HG03025 (cell line): Measurements from ENCODE around the gene FGF8.

ENCODE experiments used
- ATAC-seq: cut with Tn5 transposase; IDR thresholded peaks from one replicate; pipeline ENCODE4 v1.9.1; 2021; ENCODE audit warnings: mild to moderate bottlenecking, moderate library complexity; ENCODE audit not compliant: unreplicated experiment, low FRiP score

FGF8 gene

GRCh38 chr10:101782811-101783735 is 7.2 kb upstream of the FGF8 start, which contains the start of gene NPM3:
TSS of gene NPM3 (minus strand) at chr10:101783446. CDS start at chr10:101783390, 56 bp downstream.
- ATAC-seq = no peak

GRCh38 chr10:101781984-101782810 is 6.3 kb upstream of the FGF8 start:
- ATAC-seq = no peak

- no peak for ATAC-seq
Measured at GRCh38 chr10:101781655-101781983, 5.7 kb upstream of the FGF8 start.

- ATAC-seq = no peak
Measured at GRCh38 chr10:101780818-101781654, 5.1 kb upstream of the FGF8 start.

- no peak for ATAC-seq
Measured at GRCh38 chr10:101780187-101780817, 4.4 kb upstream of the FGF8 start.

- ATAC-seq = no peak
Measured at GRCh38 chr10:101779544-101780186, 3.8 kb upstream of the FGF8 start.

GRCh38 chr10:101778781-101779543 is 3.0 kb upstream of the FGF8 start:
- ATAC-seq = no peak

GRCh38 chr10:101778151-101778780 is 2.4 kb upstream of the FGF8 start:
- no peak for ATAC-seq

- ATAC-seq = no peak
Measured at GRCh38 chr10:101777619-101778145, 1.8 kb upstream of the FGF8 start.

- ATAC-seq = no peak
Measured at GRCh38 chr10:101776161-101776817, 375 bp upstream of the FGF8 start.

- ATAC-seq = no peak
Measured at GRCh38 chr10:101774589-101775272, 1.2 kb downstream of the FGF8 start.

GRCh38 chr10:101773923-101774588 is 1.9 kb downstream of the FGF8 start:
- no peak for ATAC-seq

- ATAC-seq = no peak
Measured at GRCh38 chr10:101772895-101773761, 2.8 kb downstream of the FGF8 start.

- no peak for ATAC-seq
Measured at GRCh38 chr10:101772017-101772894, 3.7 kb downstream of the FGF8 start.

GRCh38 chr10:101771380-101771779 is 4.5 kb downstream of the FGF8 start:
- ATAC-seq = no peak
